ENCODE measurements around the gene MAGEA1.

Gene MAGEA1

GRCh38 chrX:153206425-153207046 is 27.5 kb downstream of the MAGEA1 start:
- no peak overlapping the region for H3K27ac Mint-ChIP-seq

GRCh38 chrX:153209347-153209746 is 30.3 kb downstream of the MAGEA1 start:
- H3K27ac Mint-ChIP-seq = no peak overlapping the region
- no peaks in the 10 kb centered on the region for H3K36me3 Mint-ChIP-seq (ENCODE audit: low read depth)
- no peaks in the 10 kb centered on the region for H3K27me3 Mint-ChIP-seq (ENCODE audit: low read depth)
- peaks cover 17% of the 10 kb centered on the region for H3K9me3 Mint-ChIP-seq
- H3K4me3 Mint-ChIP-seq = no peak overlapping the region
- no peak for TF ChIP-seq CTCF (IDR thresholded peaks at IDR 0.05; ENCODE audit: unreplicated experiment in 3 of 3)
- H3K4me1 Mint-ChIP-seq = no peaks in the 10 kb centered on the region

More at GRCh38 chrX:153206425-153207046, 27.5 kb downstream of the MAGEA1 start:
- Mint-ChIP-seq H3K36me3 (ENCODE audit: low read depth) (no peaks in the 10 kb centered on the region), H3K4me3 (no peak overlapping the region), H3K4me1 (peaks cover 5% of the 10 kb centered on the region), H3K27me3 (ENCODE audit: low read depth) (no peaks in the 10 kb centered on the region), H3K9me3 (peaks cover 17% of the 10 kb centered on the region)
- TF ChIP-seq CTCF (IDR thresholded peaks at IDR 0.05; ENCODE audit: unreplicated experiment in 3 of 3) = no peak

GRCh38 chrX:153214934-153215333 is 35.9 kb downstream of the MAGEA1 start:
- H3K4me1 Mint-ChIP-seq = no peaks in the 10 kb centered on the region
- no peak overlapping the region for H3K4me3 Mint-ChIP-seq
- H3K36me3 Mint-ChIP-seq (ENCODE audit: low read depth) = no peaks in the 10 kb centered on the region
- TF ChIP-seq CTCF (IDR thresholded peaks at IDR 0.05; ENCODE audit: unreplicated experiment in 3 of 3) = no peak
- peaks cover 10% of the 10 kb centered on the region for H3K9me3 Mint-ChIP-seq
- H3K27ac Mint-ChIP-seq = no peak overlapping the region
- no peaks in the 10 kb centered on the region for H3K27me3 Mint-ChIP-seq (ENCODE audit: low read depth)

- H3K9me3 Mint-ChIP-seq = no peaks in the 10 kb centered on the region
- H3K27ac Mint-ChIP-seq = no peak overlapping the region
- no peak overlapping the region for H3K4me3 Mint-ChIP-seq
- no peak for TF ChIP-seq CTCF (IDR thresholded peaks at IDR 0.05; ENCODE audit: unreplicated experiment in 3 of 3)
- no peaks in the 10 kb centered on the region for H3K36me3 Mint-ChIP-seq (ENCODE audit: low read depth)
- H3K4me1 Mint-ChIP-seq = no peaks in the 10 kb centered on the region
- no peaks in the 10 kb centered on the region for H3K27me3 Mint-ChIP-seq (ENCODE audit: low read depth)
Measured at GRCh38 chrX:153216926-153217325, 37.8 kb downstream of the MAGEA1 start.

GRCh38 chrX:153225438-153226098 is 46.5 kb downstream of the MAGEA1 start:
- Mint-ChIP-seq H3K36me3 (ENCODE audit: low read depth) (no peaks in the 10 kb centered on the region), H3K27ac (no peak overlapping the region), H3K27me3 (ENCODE audit: low read depth) (peaks cover 5% of the 10 kb centered on the region), H3K9me3 (peaks cover 8% of the 10 kb centered on the region), H3K4me1 (no peaks in the 10 kb centered on the region), H3K4me3 (peak overlapping the region in 1 of 3 experiments; percentile 10)
- TF ChIP-seq CTCF (IDR thresholded peaks at IDR 0.05; ENCODE audit: unreplicated experiment in 3 of 3) = no peak

Data from nephron (organoid).